Liver (tissue), 9 donors: Measurements from ENCODE around the gene PJVK. TPM values are rescaled to one million over a fixed set of nuclear protein-coding genes. Genes with fewer than 3 reads are reported as not detected.

Source experiments
- DNase-seq: peaks from one replicate; pipeline ENCODE4 v3.0.0-alpha.2; 2017; ENCODE audit warnings: low spot score
- H3K27ac ChIP-seq, 2 donors: one replicate each; pipeline ENCODE4 v1.7.0; 2013; ENCODE audit warnings: inconsistent platforms in 2 of 2, low read length in 2 of 2, control low read depth in 1 of 2, low read depth in 1 of 2, mild to moderate bottlenecking in 1 of 2
- H3K27me3 ChIP-seq, 4 donors: one replicate each; pipeline versions ENCODE4 v1.6.1 to v1.7.0; 2013; ENCODE audit warnings: low read length in 3 of 4, inconsistent platforms in 1 of 4, mild to moderate bottlenecking in 1 of 4, moderate library complexity in 1 of 4; ENCODE audit not compliant: control insufficient read depth in 4 of 4, insufficient read depth in 4 of 4
- H3K36me3 ChIP-seq, 4 donors: one replicate each; pipeline versions ENCODE4 v1.6.1 to v1.7.0; 2013; ENCODE audit warnings: low read length in 3 of 4, mild to moderate bottlenecking in 3 of 4, low read depth in 1 of 4, moderate library complexity in 1 of 4; ENCODE audit not compliant: control insufficient read depth in 4 of 4, insufficient read depth in 3 of 4
- H3K4me1 ChIP-seq, 4 donors: one replicate each; pipeline versions ENCODE4 v1.6.1 to v1.7.0; 2013; ENCODE audit warnings: low read length in 3 of 4, mild to moderate bottlenecking in 3 of 4, moderate library complexity in 1 of 4; ENCODE audit not compliant: control insufficient read depth in 4 of 4, insufficient read depth in 4 of 4
- H3K4me3 ChIP-seq, 3 donors: one replicate each; pipeline versions ENCODE4 v1.6.1 to v1.7.0; 2013; ENCODE audit warnings: low read length in 3 of 3, control low read depth in 1 of 3, low read depth in 1 of 3, mild to moderate bottlenecking in 1 of 3
- H3K9ac ChIP-seq, 2 donors: one replicate each; pipeline ENCODE4 v1.7.0; 2013; ENCODE audit warnings: low read length in 2 of 2, mild to moderate bottlenecking in 2 of 2, moderate library complexity in 2 of 2, control low read depth in 1 of 2, low read depth in 1 of 2
- H3K9me3 ChIP-seq, 4 donors: one replicate each; pipeline versions ENCODE4 v1.6.1 to v1.7.0; 2013; ENCODE audit warnings: low read length in 3 of 4; ENCODE audit not compliant: control insufficient read depth in 4 of 4
- EGR1 ChIP-seq, 2 donors: IDR thresholded peaks; 2 replicates each; pipeline ENCODE4 v1.6.1; 2016 to 2018; ENCODE audit warnings: antibody characterized with exemption in 2 of 2, low read depth in 2 of 2
- FOXA1 ChIP-seq: IDR thresholded peaks from 2 replicates; pipeline ENCODE4 v1.6.1; 2016; ENCODE audit warnings: antibody characterized with exemption
- FOXA2 ChIP-seq: IDR thresholded peaks from 2 replicates; pipeline ENCODE4 v1.6.1; 2016; ENCODE audit warnings: antibody characterized with exemption
- GABPA ChIP-seq, 2 donors: IDR thresholded peaks in 1 of 2; conservative IDR thresholded peaks in 1 of 2; 2 replicates each; pipeline ENCODE4 v1.6.1; 2016; ENCODE audit warnings: antibody characterized with exemption in 2 of 2, mild to moderate bottlenecking in 1 of 2, moderate library complexity in 1 of 2
- HNF4A ChIP-seq, 2 donors: conservative IDR thresholded peaks; 2 replicates each; pipeline ENCODE4 v1.6.1; 2016; ENCODE audit warnings: antibody characterized with exemption in 2 of 2, mild to moderate bottlenecking in 2 of 2
- HNF4G ChIP-seq: IDR thresholded peaks from 2 replicates; pipeline ENCODE4 v1.6.1; 2016; ENCODE audit warnings: antibody characterized with exemption
- JUND ChIP-seq, 2 donors: IDR thresholded peaks; 2 replicates each; pipeline ENCODE4 v1.6.1; 2016; ENCODE audit warnings: antibody characterized with exemption in 2 of 2
- NR2F2 ChIP-seq: IDR thresholded peaks from 2 replicates; pipeline ENCODE4 v1.6.1; 2016; ENCODE audit warnings: antibody characterized with exemption
- RAD21 ChIP-seq, 2 donors: IDR thresholded peaks; 2 replicates each; pipeline ENCODE4 v1.6.1; 2016; ENCODE audit warnings: antibody characterized with exemption in 2 of 2, mild to moderate bottlenecking in 2 of 2
- SP1 ChIP-seq: IDR thresholded peaks from 2 replicates; pipeline ENCODE4 v1.6.1; 2018; ENCODE audit warnings: antibody characterized with exemption, mild to moderate bottlenecking
- TAF1 ChIP-seq: conservative IDR thresholded peaks from 2 replicates; pipeline ENCODE4 v1.6.1; 2016; ENCODE audit warnings: antibody characterized with exemption, mild to moderate bottlenecking
- YY1 ChIP-seq: IDR thresholded peaks from 2 replicates; pipeline ENCODE4 v1.6.1; 2016; ENCODE audit warnings: antibody characterized with exemption, mild to moderate bottlenecking
- WGBS: extraction: QIAGEN DNeasy Blood & Tissue Kit; methylation state at CpG from one replicate; pipeline ENCODE4 v1.1.7; 2013; 5-methylcytosine and 5-hydroxymethylcytosine counted together
- polyA plus RNA-seq, 2 donors: library from polyadenylated mRNA; stranded (reverse) in 1 of 2; unstranded in 1 of 2; fragments of 200-250 nt in 1 of 2; fragments of >200 nt in 1 of 2; fragmentation: Nextera tagmentation in 1 of 2; extraction: Ambion mirVana in 1 of 2; gene quantifications; one replicate each; pipeline versions ENCODE4 v1.2.1 to v1.2.3, GENCODE V29; 2013 to 2015
- total RNA-seq, 2 donors: library from RNA; depleted of rRNA; stranded (reverse); fragments of >200 nt; gene quantifications; one replicate each; pipeline ENCODE4 v1.2.3, GENCODE V29; 2014
- TF ChIP-seq, protein P1 (sequence below): IDR thresholded peaks from 2 replicates; pipeline ENCODE4 v1.6.1; 2016; ENCODE audit warnings: antibody characterized with exemption
- TF ChIP-seq, protein P2 (sequence below): IDR thresholded peaks from 2 replicates; pipeline ENCODE4 v1.6.1; 2016; ENCODE audit warnings: antibody characterized with exemption
- TF ChIP-seq, protein P3 (sequence below): IDR thresholded peaks from 2 replicates; pipeline ENCODE4 v1.6.1; 2016; ENCODE audit warnings: antibody characterized with exemption
- TF ChIP-seq, protein P4 (sequence below): IDR thresholded peaks from 2 replicates; pipeline ENCODE4 v1.6.1; 2016; ENCODE audit warnings: antibody characterized with exemption, mild to moderate bottlenecking
- TF ChIP-seq, protein P5 (sequence below): fragments of 150-350 bp; IDR thresholded peaks from 2 replicates; pipeline ENCODE4 v1.5.1; 2017; ENCODE audit warnings: improper control_type of control experiment, low read depth, low read length; ENCODE audit not compliant: missing input control
- donor health status: healthy.
- donor health status: healthy.
- donor health status: healthy.
- donor health status: healthy.
- donor health status: healthy.

PJVK gene
- total and polyA plus RNA-seq, 4 donors, result 0.48 to 2.3 (median 1.4) TPM

DNA sequence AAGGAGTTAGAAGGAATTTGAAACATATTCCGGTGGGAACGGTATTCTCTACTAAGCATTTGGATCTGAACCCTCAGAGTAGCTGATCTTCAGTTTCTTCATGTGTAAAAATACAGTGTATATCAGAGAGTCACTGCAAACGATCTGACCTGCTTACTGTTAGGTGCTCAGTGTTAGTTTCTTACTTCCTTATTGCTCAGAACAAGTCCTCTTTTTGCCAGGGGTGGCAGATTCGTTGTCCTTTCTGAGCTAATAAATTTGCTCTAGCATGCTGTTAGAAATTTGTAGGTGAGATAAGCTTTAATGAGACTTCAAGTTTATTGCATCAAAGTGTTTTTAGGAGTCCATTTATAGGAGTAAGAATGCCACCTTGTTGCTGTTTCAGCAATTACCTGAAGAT, 44.9 kb downstream of the PJVK start:
- TF ChIP-seq JUND (IDR thresholded peaks at IDR 0.05) (no peak), TAF1 (no peak), NR2F2 (no peak), YY1 (no peak), SP1 (no peak), GABPA (IDR thresholded peaks at IDR 0.05 in 1 of 2, conservative IDR thresholded peaks at IDR 0.05 in 1 of 2) (no peak), HNF4G (no peak), HNF4A (conservative IDR thresholded peaks at IDR 0.05) (no peak), FOXA1 (no peak), RAD21 (IDR thresholded peaks at IDR 0.05) (no peak), EGR1 (IDR thresholded peaks at IDR 0.05; ENCODE audit: low read depth in 2 of 2) (no peak), FOXA2 (no peak)
- TF ChIP-seq, protein P1, sequence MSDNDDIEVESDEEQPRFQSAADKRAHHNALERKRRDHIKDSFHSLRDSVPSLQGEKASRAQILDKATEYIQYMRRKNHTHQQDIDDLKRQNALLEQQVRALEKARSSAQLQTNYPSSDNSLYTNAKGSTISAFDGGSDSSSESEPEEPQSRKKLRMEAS, result no peak
- TF ChIP-seq, protein P2, sequence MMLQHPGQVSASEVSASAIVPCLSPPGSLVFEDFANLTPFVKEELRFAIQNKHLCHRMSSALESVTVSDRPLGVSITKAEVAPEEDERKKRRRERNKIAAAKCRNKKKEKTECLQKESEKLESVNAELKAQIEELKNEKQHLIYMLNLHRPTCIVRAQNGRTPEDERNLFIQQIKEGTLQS, result no peak
- TF ChIP-seq, protein P3, sequence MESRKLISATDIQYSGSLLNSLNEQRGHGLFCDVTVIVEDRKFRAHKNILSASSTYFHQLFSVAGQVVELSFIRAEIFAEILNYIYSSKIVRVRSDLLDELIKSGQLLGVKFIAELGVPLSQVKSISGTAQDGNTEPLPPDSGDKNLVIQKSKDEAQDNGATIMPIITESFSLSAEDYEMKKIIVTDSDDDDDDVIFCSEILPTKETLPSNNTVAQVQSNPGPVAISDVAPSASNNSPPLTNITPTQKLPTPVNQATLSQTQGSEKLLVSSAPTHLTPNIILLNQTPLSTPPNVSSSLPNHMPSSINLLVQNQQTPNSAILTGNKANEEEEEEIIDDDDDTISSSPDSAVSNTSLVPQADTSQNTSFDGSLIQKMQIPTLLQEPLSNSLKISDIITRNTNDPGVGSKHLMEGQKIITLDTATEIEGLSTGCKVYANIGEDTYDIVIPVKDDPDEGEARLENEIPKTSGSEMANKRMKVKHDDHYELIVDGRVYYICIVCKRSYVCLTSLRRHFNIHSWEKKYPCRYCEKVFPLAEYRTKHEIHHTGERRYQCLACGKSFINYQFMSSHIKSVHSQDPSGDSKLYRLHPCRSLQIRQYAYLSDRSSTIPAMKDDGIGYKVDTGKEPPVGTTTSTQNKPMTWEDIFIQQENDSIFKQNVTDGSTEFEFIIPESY, result no peak
- TF ChIP-seq, protein P4, sequence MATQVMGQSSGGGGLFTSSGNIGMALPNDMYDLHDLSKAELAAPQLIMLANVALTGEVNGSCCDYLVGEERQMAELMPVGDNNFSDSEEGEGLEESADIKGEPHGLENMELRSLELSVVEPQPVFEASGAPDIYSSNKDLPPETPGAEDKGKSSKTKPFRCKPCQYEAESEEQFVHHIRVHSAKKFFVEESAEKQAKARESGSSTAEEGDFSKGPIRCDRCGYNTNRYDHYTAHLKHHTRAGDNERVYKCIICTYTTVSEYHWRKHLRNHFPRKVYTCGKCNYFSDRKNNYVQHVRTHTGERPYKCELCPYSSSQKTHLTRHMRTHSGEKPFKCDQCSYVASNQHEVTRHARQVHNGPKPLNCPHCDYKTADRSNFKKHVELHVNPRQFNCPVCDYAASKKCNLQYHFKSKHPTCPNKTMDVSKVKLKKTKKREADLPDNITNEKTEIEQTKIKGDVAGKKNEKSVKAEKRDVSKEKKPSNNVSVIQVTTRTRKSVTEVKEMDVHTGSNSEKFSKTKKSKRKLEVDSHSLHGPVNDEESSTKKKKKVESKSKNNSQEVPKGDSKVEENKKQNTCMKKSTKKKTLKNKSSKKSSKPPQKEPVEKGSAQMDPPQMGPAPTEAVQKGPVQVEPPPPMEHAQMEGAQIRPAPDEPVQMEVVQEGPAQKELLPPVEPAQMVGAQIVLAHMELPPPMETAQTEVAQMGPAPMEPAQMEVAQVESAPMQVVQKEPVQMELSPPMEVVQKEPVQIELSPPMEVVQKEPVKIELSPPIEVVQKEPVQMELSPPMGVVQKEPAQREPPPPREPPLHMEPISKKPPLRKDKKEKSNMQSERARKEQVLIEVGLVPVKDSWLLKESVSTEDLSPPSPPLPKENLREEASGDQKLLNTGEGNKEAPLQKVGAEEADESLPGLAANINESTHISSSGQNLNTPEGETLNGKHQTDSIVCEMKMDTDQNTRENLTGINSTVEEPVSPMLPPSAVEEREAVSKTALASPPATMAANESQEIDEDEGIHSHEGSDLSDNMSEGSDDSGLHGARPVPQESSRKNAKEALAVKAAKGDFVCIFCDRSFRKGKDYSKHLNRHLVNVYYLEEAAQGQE, result no peak
- TF ChIP-seq, protein P5, sequence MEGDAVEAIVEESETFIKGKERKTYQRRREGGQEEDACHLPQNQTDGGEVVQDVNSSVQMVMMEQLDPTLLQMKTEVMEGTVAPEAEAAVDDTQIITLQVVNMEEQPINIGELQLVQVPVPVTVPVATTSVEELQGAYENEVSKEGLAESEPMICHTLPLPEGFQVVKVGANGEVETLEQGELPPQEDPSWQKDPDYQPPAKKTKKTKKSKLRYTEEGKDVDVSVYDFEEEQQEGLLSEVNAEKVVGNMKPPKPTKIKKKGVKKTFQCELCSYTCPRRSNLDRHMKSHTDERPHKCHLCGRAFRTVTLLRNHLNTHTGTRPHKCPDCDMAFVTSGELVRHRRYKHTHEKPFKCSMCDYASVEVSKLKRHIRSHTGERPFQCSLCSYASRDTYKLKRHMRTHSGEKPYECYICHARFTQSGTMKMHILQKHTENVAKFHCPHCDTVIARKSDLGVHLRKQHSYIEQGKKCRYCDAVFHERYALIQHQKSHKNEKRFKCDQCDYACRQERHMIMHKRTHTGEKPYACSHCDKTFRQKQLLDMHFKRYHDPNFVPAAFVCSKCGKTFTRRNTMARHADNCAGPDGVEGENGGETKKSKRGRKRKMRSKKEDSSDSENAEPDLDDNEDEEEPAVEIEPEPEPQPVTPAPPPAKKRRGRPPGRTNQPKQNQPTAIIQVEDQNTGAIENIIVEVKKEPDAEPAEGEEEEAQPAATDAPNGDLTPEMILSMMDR, result no peak
- H3K27ac ChIP-seq, result no peak overlapping the region
- no peak overlapping the region for H3K4me3 ChIP-seq
- DNase-seq, result no peak
- no peaks in the 10 kb centered on the region for H3K27me3 ChIP-seq
- no peaks in the 10 kb centered on the region for H3K9me3 ChIP-seq
- H3K36me3 ChIP-seq, result peaks cover 5 to 64% (median 43%) of the 10 kb centered on the region in 4 donors
- WGBS, result 85% methylated on average over 4 of the region's 4 CpGs
- H3K9ac ChIP-seq, result no peak overlapping the region
- no peaks in the 10 kb centered on the region for H3K4me1 ChIP-seq

DNA sequence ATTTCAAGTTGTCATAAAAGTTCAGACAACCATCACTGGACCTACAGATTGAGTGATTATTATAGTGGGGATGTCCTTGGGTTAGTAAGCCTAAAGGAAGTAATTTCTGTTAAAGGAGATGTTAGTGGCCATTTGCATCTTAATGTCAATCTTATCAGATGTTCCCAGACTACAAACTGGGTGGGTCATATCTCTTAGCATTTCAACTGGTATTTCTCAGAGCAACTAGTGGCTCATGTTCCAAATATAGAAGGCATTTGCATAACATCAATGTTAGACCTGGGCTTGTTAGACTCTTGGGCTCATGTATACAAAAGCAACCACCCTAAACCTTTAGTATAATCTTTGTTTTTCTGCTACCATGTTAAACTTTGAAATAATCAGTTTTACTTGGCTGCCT, 47.0 kb downstream of the PJVK start:
- peaks cover 7 to 71% (median 56%) of the 10 kb centered on the region in 4 donors for H3K36me3 ChIP-seq
- H3K4me3 ChIP-seq, result no peak overlapping the region
- no peak for DNase-seq
- no peaks in the 10 kb centered on the region for H3K27me3 ChIP-seq
- H3K9ac ChIP-seq, result no peak overlapping the region
- no peaks in the 10 kb centered on the region for H3K4me1 ChIP-seq
- H3K9me3 ChIP-seq, result no peaks in the 10 kb centered on the region
- TF ChIP-seq SP1, result no peak
- no peak for TF ChIP-seq FOXA2
- no peak for TF ChIP-seq FOXA1
- TF ChIP-seq, protein P4, result no peak
- TF ChIP-seq, protein P2, result no peak
- no peak for TF ChIP-seq EGR1 (IDR thresholded peaks at IDR 0.05; ENCODE audit: low read depth in 2 of 2)
- no peak for TF ChIP-seq RAD21 (IDR thresholded peaks at IDR 0.05)
- no peak for TF ChIP-seq HNF4A (conservative IDR thresholded peaks at IDR 0.05)
- no peak overlapping the region for H3K27ac ChIP-seq
